ENCODE measurements around the gene ZBTB39. TPM values are rescaled to one million over a fixed set of nuclear protein-coding genes. Genes with fewer than 3 reads are reported as not detected.
A peak's percentile ranks its signal among the peaks of the same experiment; 100 is the strongest.
"Not testable (repeated sequence)": the region's sequence is repeated elsewhere in the genome, so short reads cannot be mapped to it uniquely, and the experiment has no call there.

Gene ZBTB39
- total and polyA plus RNA-seq, 2 donors from 2014 or later = 1.4 to 6.6 TPM

- no peak overlapping the region for H3K9ac ChIP-seq (ENCODE audit: low read length in 3 of 3)
- DNase-seq (peak in 1 of 5 donors; percentile 18), FAIRE-seq (no peak)
- no peak overlapping the region for H3K27ac ChIP-seq (ENCODE audit: low read depth in 2 of 2, low read length in 2 of 2)
- no peak overlapping the region for H3K4me3 ChIP-seq (ENCODE audit: low read length in 3 of 3)
- intact Hi-C loops (cut with DNase I) = no loop called here
- H3K36me3 ChIP-seq (ENCODE audit: control insufficient read depth in 2 of 3, insufficient read depth in 3 of 3, low read length in 3 of 3) = no peaks in the 10 kb centered on the region
- H3K4me1 ChIP-seq (ENCODE audit: control insufficient read depth in 2 of 3, insufficient read depth in 2 of 3, low read depth in 1 of 3, low read length in 3 of 3) = no peaks in the 10 kb centered on the region
- no peaks in the 10 kb centered on the region for H3K9me3 ChIP-seq (ENCODE audit: control insufficient read depth in 2 of 3, insufficient read depth in 1 of 3, low read length in 3 of 3)
- no peaks in the 10 kb centered on the region for H3K27me3 ChIP-seq (ENCODE audit: control insufficient read depth, insufficient read depth, low read length)
- no peak for TF ChIP-seq CTCF (IDR thresholded peaks at IDR 0.05; ENCODE audit: borderline replicate concordance, extremely low read depth, insufficient read depth)
Measured at GRCh38 chr12:57019983-57020719, 13.8 kb upstream of the ZBTB39 start.

DNA sequence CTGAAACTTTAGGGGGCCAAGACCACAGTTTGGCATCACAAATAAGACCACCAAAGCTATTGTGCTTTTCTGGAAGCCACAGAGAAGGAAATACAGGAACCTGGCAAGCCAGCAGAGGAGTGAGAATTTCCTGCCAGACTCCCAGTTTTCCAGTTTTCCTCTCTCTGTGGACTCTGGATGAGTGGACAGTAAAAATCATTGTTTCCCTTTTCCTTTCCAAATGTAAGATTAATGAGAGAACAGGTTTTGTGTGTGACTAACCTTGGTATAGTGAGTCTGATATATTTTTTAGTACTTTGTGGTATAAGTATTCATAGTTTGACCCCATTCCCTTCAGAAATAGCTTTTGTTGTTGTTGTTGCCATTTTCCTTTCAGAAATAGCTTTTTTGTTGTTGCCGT lies 12.6 kb upstream of the ZBTB39 start:
- FAIRE-seq = no peak
- DNase-seq = no peak
- no peaks in the 10 kb centered on the region for H3K27me3 ChIP-seq (ENCODE audit: control insufficient read depth, insufficient read depth, low read length)
- H3K4me3 ChIP-seq (ENCODE audit: low read length in 3 of 3) = no peak overlapping the region
- H3K9me3 ChIP-seq (ENCODE audit: control insufficient read depth in 2 of 3, insufficient read depth in 1 of 3, low read length in 3 of 3) = no peaks in the 10 kb centered on the region
- intact Hi-C loops (cut with DNase I) = no loop called here
- H3K4me1 ChIP-seq (ENCODE audit: control insufficient read depth in 2 of 3, insufficient read depth in 2 of 3, low read depth in 1 of 3, low read length in 3 of 3) = no peaks in the 10 kb centered on the region
- H3K27ac ChIP-seq (ENCODE audit: low read depth in 2 of 2, low read length in 2 of 2) = no peak overlapping the region
- no peak for TF ChIP-seq CTCF (IDR thresholded peaks at IDR 0.05; ENCODE audit: borderline replicate concordance, extremely low read depth, insufficient read depth)
- no peaks in the 10 kb centered on the region for H3K36me3 ChIP-seq (ENCODE audit: control insufficient read depth in 2 of 3, insufficient read depth in 3 of 3, low read length in 3 of 3)
- no peak overlapping the region for H3K9ac ChIP-seq (ENCODE audit: low read length in 3 of 3)

- intact Hi-C loops (cut with DNase I); H3K9ac ChIP-seq (ENCODE audit: low read length in 3 of 3); FAIRE-seq; H3K27me3 ChIP-seq (ENCODE audit: control insufficient read depth, insufficient read depth, low read length); H3K4me3 ChIP-seq (ENCODE audit: low read length in 3 of 3); DNase-seq; H3K4me1 ChIP-seq (ENCODE audit: control insufficient read depth in 2 of 3, insufficient read depth in 2 of 3, low read depth in 1 of 3, low read length in 3 of 3); H3K9me3 ChIP-seq (ENCODE audit: control insufficient read depth in 2 of 3, insufficient read depth in 1 of 3, low read length in 3 of 3); H3K27ac ChIP-seq (ENCODE audit: low read depth in 2 of 2, low read length in 2 of 2); H3K36me3 ChIP-seq (ENCODE audit: control insufficient read depth in 2 of 3, insufficient read depth in 3 of 3, low read length in 3 of 3): not testable (repeated sequence)
Measured at GRCh38 chr12:57018353-57018752, 12.0 kb upstream of the ZBTB39 start.

DNA sequence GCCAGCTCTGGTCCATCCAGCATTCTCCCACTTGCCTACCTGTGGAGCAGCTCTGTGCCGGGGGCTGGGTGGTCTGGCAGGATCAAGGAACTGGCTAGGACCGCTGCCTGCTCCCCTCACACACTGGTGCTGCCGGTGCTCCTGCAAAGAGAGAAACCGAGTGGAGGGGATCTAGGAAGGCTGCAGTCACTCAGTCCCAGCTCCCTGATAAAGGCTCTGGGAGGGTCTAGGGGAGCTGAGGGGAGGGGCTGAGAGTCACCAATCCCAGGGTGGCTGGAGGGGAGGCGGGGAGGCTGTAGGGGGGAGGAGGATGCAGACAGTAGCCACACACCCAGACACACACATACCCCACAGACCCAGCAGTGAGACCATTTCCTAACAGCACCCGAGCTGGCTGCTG lies 10.0 kb upstream of the ZBTB39 start, which contains the start of gene TAC3:
Gene TAC3, minus strand, starts transcription at position 182 of the 400 bp plus-strand sequence. CDS start 732 bp downstream, outside the sequence.
- Histone ChIP-seq H3K27ac (ENCODE audit: low read depth in 2 of 2, low read length in 2 of 2) (no peak within 1 kb of the TSS), H3K9ac (ENCODE audit: low read length in 3 of 3) (no peak within 1 kb of the TSS), H3K4me3 (ENCODE audit: low read length in 3 of 3) (no peak within 1 kb of the TSS), H3K27me3 (ENCODE audit: control insufficient read depth, insufficient read depth, low read length) (no peaks in the 10 kb centered on the region), H3K36me3 (ENCODE audit: control insufficient read depth in 2 of 3, insufficient read depth in 3 of 3, low read length in 3 of 3) (no peaks in the 10 kb centered on the region), H3K9me3 (ENCODE audit: control insufficient read depth in 2 of 3, insufficient read depth in 1 of 3, low read length in 3 of 3) (no peaks in the 10 kb centered on the region), H3K4me1 (ENCODE audit: control insufficient read depth in 2 of 3, insufficient read depth in 2 of 3, low read depth in 1 of 3, low read length in 3 of 3) (no peaks in the 10 kb centered on the region)
- DNase-seq = no peak
- intact Hi-C loops (cut with DNase I) = no loop called here
- TF ChIP-seq CTCF (IDR thresholded peaks at IDR 0.05; ENCODE audit: borderline replicate concordance, extremely low read depth, insufficient read depth) = no peak
- no peak for FAIRE-seq
